Measurements from ENCODE around the gene FKRP.

The FKRP gene

GRCh38 chr19:46745521-46746280 lies at the start of gene FKRP:
TSS of gene FKRP (plus strand) at chr19:46746057. CDS start at chr19:46755451, 9,394 bp downstream.
- peak within 1 kb of the TSS; percentile 81 to 92 for H3K27ac ChIP-seq
- DNase-seq (ENCODE audit: low spot score): peak; percentile 78
- H3K4me3 ChIP-seq: peak within 1 kb of the TSS; percentile 74
- TF ChIP-seq CTCF (IDR thresholded peaks at IDR 0.05): no peak

- TF ChIP-seq CTCF (IDR thresholded peaks at IDR 0.05): no peak
- DNase-seq (ENCODE audit: low spot score): no peak
- H3K27ac ChIP-seq: peak overlapping the region in 1 of 2 donors; percentile 28
- no peak overlapping the region for H3K4me3 ChIP-seq
These were observed 49.0 kb upstream of the FKRP start for GRCh38 chr19:46696866-46697203.

- Histone ChIP-seq H3K4me3 (peak overlapping the region; percentile 23), H3K27ac (peak overlapping the region in 1 of 2 donors; percentile 28)
- DNase-seq (ENCODE audit: low spot score): peak; percentile 85
These were observed 48.5 kb upstream of the FKRP start for GRCh38 chr19:46697204-46697960.

GRCh38 chr19:46698395-46699321 lies 47.2 kb upstream of the FKRP start:
- no peak for TF ChIP-seq CTCF (IDR thresholded peaks at IDR 0.05)

More at GRCh38 chr19:46697204-46697960, 48.5 kb upstream of the FKRP start:
- TF ChIP-seq CTCF (IDR thresholded peaks at IDR 0.05): no peak

GRCh38 chr19:46700704-46701103 lies 45.2 kb upstream of the FKRP start:
- no peak overlapping the region for H3K27ac ChIP-seq
- H3K4me3 ChIP-seq: no peak overlapping the region
- TF ChIP-seq CTCF (IDR thresholded peaks at IDR 0.05): no peak
- DNase-seq (ENCODE audit: low spot score): no peak

More at GRCh38 chr19:46698395-46699321, 47.2 kb upstream of the FKRP start:
- Histone ChIP-seq H3K27ac (no peak overlapping the region), H3K4me3 (no peak overlapping the region)
- DNase-seq (ENCODE audit: low spot score): no peak

GRCh38 chr19:46704379-46705076 lies 41.3 kb upstream of the FKRP start:
- TF ChIP-seq CTCF (IDR thresholded peaks at IDR 0.05): peak; percentile 97
- DNase-seq (ENCODE audit: low spot score): no peak
- no peak overlapping the region for H3K27ac ChIP-seq
- H3K4me3 ChIP-seq: no peak overlapping the region

All from coronary artery (tissue), 2 donors.